ENCODE measurements around the gene NUMBL. TPM values are rescaled to one million over a fixed set of nuclear protein-coding genes. Genes with fewer than 3 reads are reported as not detected.
A peak's percentile ranks its signal among the peaks of the same experiment; 100 is the strongest.

NUMBL gene
- total and polyA plus RNA-seq, 4 donors = 1.1 to 4.6 (median 2.7) TPM

DNA sequence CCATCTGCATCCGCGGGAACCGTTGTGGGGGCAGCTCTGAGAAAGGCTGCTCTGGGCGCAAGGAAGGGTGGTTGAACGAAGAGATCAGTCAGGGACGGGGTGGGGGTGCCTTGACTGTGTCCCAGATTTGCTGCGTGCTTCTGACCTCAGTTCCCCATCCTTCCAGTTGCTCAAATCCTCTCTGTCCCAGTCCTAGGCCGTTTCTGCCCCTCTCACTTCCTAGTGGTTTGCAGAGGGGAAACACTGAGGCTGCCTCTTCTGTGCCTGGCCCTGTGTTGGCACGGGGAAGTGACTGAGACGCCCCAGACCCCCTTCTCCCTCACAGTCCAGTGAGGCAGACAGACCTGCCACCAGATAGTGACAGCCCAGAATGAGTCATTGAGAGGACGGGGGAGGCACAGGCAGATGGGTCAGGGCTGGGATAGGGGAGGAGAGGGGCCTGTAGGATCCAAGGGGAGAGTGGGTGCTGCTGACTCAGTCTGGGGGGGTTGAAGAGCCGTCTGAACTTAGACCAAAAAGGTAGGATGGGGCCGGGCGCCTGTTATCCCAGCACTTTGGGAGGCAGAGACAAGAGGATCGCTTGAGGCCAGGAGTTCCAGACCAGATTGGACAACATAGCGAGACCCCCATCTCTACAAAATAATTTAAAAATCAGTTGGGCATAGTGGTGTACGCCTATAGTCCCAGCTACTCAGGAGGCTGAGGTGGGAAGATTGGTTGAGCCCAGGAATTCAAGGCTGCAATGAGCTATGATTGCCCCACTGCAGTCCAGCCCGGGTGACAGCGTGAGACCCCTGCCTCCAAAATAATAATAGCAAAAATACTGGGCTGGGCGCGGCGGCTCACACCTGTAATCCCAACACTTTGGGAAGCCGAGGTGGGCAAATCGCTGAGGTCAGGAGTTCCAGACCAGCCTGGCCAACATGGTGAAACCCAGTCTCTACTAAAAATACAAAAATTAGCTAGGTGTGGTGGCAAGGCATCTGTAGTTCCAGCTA lies 26.5 kb downstream of the NUMBL start:
- Histone ChIP-seq H3K9ac (ENCODE audit: low read depth in 1 of 2, low read length in 2 of 2) (peak overlapping the region; percentile 35 to 64), H3K9me3 (ENCODE audit: control insufficient read depth in 4 of 4, low read length in 3 of 4) (no peaks in the 10 kb centered on the region), H3K4me3 (ENCODE audit: low read depth in 1 of 3, low read length in 3 of 3) (peak overlapping the region in 2 of 3 donors; percentile 76 to 78), H3K27ac (ENCODE audit: low read depth in 1 of 2, low read length in 2 of 2) (peak overlapping the region; percentile 93), H3K4me1 (ENCODE audit: control insufficient read depth in 4 of 4, insufficient read depth in 4 of 4, low read length in 3 of 4) (peaks cover 0 to 8% (median 5%) of the 10 kb centered on the region in 4 donors), H3K27me3 (ENCODE audit: control insufficient read depth in 4 of 4, insufficient read depth in 4 of 4, low read length in 3 of 4) (no peaks in the 10 kb centered on the region), H3K36me3 (ENCODE audit: control insufficient read depth in 4 of 4, insufficient read depth in 3 of 4, low read depth in 1 of 4, low read length in 3 of 4) (peaks cover 3 to 6% (median 4%) of the 10 kb centered on the region in 4 donors)
- TF ChIP-seq EGR1 (IDR thresholded peaks at IDR 0.05; ENCODE audit: low read depth in 2 of 2) (no peak), YY1 (IDR thresholded peaks at IDR 0.05) (no peak), RAD21 (IDR thresholded peaks at IDR 0.05) (no peak), HNF4G (IDR thresholded peaks at IDR 0.05) (no peak), RXRA (IDR thresholded peaks at IDR 0.05) (no peak), FOXA2 (IDR thresholded peaks at IDR 0.05) (no peak), JUND (IDR thresholded peaks at IDR 0.05) (no peak), GABPA (IDR thresholded peaks at IDR 0.05 in 1 of 2, conservative IDR thresholded peaks at IDR 0.05 in 1 of 2) (no peak)
- TF ChIP-seq, protein P1, sequence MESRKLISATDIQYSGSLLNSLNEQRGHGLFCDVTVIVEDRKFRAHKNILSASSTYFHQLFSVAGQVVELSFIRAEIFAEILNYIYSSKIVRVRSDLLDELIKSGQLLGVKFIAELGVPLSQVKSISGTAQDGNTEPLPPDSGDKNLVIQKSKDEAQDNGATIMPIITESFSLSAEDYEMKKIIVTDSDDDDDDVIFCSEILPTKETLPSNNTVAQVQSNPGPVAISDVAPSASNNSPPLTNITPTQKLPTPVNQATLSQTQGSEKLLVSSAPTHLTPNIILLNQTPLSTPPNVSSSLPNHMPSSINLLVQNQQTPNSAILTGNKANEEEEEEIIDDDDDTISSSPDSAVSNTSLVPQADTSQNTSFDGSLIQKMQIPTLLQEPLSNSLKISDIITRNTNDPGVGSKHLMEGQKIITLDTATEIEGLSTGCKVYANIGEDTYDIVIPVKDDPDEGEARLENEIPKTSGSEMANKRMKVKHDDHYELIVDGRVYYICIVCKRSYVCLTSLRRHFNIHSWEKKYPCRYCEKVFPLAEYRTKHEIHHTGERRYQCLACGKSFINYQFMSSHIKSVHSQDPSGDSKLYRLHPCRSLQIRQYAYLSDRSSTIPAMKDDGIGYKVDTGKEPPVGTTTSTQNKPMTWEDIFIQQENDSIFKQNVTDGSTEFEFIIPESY (IDR thresholded peaks at IDR 0.05) = no peak
- TF ChIP-seq, protein P2, sequence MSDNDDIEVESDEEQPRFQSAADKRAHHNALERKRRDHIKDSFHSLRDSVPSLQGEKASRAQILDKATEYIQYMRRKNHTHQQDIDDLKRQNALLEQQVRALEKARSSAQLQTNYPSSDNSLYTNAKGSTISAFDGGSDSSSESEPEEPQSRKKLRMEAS (IDR thresholded peaks at IDR 0.05) = no peak
- WGBS = 61% methylated on average over 24 of the region's 24 CpGs
- no peak for DNase-seq (ENCODE audit: low spot score)

DNA sequence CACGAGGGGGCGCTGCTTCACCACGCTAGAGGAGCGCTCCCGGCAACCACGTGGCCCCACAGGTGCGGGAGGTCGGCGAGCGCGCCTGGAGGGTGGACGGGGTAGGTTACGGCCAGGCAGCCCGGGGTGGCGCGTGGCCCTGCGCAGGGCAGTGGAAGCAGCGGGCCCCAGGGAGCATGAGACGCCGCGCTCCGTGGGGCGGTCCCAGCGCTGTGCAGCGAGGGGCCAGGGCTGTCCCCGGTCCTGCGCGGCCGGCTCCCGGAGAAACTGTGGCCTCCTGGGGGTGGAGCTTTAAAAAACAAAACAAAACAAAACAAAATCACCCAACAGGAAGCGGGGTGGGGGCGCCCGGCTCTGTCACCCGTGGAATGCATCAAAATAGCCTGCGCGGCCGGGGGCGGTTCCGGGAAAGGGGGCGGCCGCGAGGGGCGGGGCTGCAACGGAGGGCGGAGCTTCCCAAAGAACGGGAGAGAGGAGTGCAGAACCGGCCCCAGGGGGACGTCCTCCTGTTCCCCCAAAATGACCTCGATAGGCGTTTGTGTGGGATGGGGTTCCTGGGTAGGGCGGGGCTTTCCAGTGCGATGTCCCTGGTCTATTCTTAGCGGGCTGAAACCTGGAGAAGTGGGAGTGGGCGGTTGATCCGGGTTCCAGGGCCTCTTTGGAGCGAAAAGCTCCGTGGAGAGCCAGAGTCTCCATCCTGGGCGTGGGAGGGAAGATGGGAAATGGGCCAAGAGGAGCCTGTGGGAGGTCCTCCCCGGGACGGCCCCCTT lies 27.3 kb downstream of the NUMBL start:
- DNase-seq (ENCODE audit: low spot score) = peak; percentile 92
- H3K36me3 ChIP-seq (ENCODE audit: control insufficient read depth in 4 of 4, insufficient read depth in 3 of 4, low read depth in 1 of 4, low read length in 3 of 4) = peaks cover 0 to 4% (median under 1%) of the 10 kb centered on the region in 4 donors
- peak overlapping the region; percentile 53 to 78 (median 76) for H3K4me3 ChIP-seq (ENCODE audit: low read depth in 1 of 3, low read length in 3 of 3)
- TF ChIP-seq HNF4G (IDR thresholded peaks at IDR 0.05) (no peak), YY1 (IDR thresholded peaks at IDR 0.05) (no peak), GABPA (IDR thresholded peaks at IDR 0.05 in 1 of 2, conservative IDR thresholded peaks at IDR 0.05 in 1 of 2) (no peak), HNF4A (conservative IDR thresholded peaks at IDR 0.05) (no peak), SP1 (IDR thresholded peaks at IDR 0.05) (peak; percentile 36), EGR1 (IDR thresholded peaks at IDR 0.05; ENCODE audit: low read depth in 2 of 2) (peak in 1 of 2 donors; percentile 68), NR2F2 (IDR thresholded peaks at IDR 0.05) (peak; percentile 35), RAD21 (IDR thresholded peaks at IDR 0.05) (peak; percentile 92 to 94)
- no peaks in the 10 kb centered on the region for H3K9me3 ChIP-seq (ENCODE audit: control insufficient read depth in 4 of 4, low read length in 3 of 4)
- under 1% methylated on average over 60 of the region's 60 CpGs for WGBS
- H3K9ac ChIP-seq (ENCODE audit: low read depth in 1 of 2, low read length in 2 of 2) = peak overlapping the region; percentile 35 to 64
- H3K27me3 ChIP-seq (ENCODE audit: control insufficient read depth in 4 of 4, insufficient read depth in 4 of 4, low read length in 3 of 4) = no peaks in the 10 kb centered on the region
- peaks cover 0 to 8% (median 5%) of the 10 kb centered on the region in 4 donors for H3K4me1 ChIP-seq (ENCODE audit: control insufficient read depth in 4 of 4, insufficient read depth in 4 of 4, low read length in 3 of 4)
- H3K27ac ChIP-seq (ENCODE audit: low read depth in 1 of 2, low read length in 2 of 2) = peak overlapping the region; percentile 93

DNA sequence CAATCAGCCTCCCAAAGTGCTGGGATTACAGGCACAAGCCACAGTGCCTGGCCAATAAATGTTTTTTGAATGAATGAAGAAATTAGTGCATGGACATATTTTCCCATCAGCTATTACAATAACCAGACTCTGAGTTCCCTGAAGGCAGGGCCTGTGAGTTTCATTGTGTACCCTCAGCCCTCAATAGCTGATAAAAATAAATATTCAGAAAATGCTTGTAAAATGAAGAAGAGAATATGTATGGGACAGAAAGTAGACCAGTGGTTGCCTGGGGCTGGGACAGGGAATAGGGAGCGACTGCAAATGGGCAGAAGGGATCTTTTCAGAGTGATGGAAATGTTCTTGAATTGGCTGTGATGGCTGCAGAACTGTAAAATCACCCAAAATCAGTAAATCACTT lies 28.8 kb downstream of the NUMBL start:
- H3K9ac ChIP-seq (ENCODE audit: low read depth in 1 of 2, low read length in 2 of 2) = no peak overlapping the region
- H3K4me3 ChIP-seq (ENCODE audit: low read depth in 1 of 3, low read length in 3 of 3) = no peak overlapping the region
- DNase-seq (ENCODE audit: low spot score) = no peak
- peaks cover 0 to 8% (median 5%) of the 10 kb centered on the region in 4 donors for H3K4me1 ChIP-seq (ENCODE audit: control insufficient read depth in 4 of 4, insufficient read depth in 4 of 4, low read length in 3 of 4)
- H3K27me3 ChIP-seq (ENCODE audit: control insufficient read depth in 4 of 4, insufficient read depth in 4 of 4, low read length in 3 of 4) = no peaks in the 10 kb centered on the region
- no peaks in the 10 kb centered on the region for H3K9me3 ChIP-seq (ENCODE audit: control insufficient read depth in 4 of 4, low read length in 3 of 4)
- H3K27ac ChIP-seq (ENCODE audit: low read depth in 1 of 2, low read length in 2 of 2) = no peak overlapping the region
- WGBS = 93% methylated on average over 1 of the region's 1 CpG
- no peaks in the 10 kb centered on the region for H3K36me3 ChIP-seq (ENCODE audit: control insufficient read depth in 4 of 4, insufficient read depth in 3 of 4, low read depth in 1 of 4, low read length in 3 of 4)
- no peak for TF ChIP-seq NR2F2 (IDR thresholded peaks at IDR 0.05)
- TF ChIP-seq, protein P3, sequence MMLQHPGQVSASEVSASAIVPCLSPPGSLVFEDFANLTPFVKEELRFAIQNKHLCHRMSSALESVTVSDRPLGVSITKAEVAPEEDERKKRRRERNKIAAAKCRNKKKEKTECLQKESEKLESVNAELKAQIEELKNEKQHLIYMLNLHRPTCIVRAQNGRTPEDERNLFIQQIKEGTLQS (IDR thresholded peaks at IDR 0.05) = no peak
- TF ChIP-seq JUND (IDR thresholded peaks at IDR 0.05) = no peak
- TF ChIP-seq YY1 (IDR thresholded peaks at IDR 0.05) = no peak
- no peak for TF ChIP-seq FOXA1 (IDR thresholded peaks at IDR 0.05)
- TF ChIP-seq RXRA (IDR thresholded peaks at IDR 0.05) = no peak
- no peak for TF ChIP-seq RAD21 (IDR thresholded peaks at IDR 0.05)
- TF ChIP-seq, protein P4, sequence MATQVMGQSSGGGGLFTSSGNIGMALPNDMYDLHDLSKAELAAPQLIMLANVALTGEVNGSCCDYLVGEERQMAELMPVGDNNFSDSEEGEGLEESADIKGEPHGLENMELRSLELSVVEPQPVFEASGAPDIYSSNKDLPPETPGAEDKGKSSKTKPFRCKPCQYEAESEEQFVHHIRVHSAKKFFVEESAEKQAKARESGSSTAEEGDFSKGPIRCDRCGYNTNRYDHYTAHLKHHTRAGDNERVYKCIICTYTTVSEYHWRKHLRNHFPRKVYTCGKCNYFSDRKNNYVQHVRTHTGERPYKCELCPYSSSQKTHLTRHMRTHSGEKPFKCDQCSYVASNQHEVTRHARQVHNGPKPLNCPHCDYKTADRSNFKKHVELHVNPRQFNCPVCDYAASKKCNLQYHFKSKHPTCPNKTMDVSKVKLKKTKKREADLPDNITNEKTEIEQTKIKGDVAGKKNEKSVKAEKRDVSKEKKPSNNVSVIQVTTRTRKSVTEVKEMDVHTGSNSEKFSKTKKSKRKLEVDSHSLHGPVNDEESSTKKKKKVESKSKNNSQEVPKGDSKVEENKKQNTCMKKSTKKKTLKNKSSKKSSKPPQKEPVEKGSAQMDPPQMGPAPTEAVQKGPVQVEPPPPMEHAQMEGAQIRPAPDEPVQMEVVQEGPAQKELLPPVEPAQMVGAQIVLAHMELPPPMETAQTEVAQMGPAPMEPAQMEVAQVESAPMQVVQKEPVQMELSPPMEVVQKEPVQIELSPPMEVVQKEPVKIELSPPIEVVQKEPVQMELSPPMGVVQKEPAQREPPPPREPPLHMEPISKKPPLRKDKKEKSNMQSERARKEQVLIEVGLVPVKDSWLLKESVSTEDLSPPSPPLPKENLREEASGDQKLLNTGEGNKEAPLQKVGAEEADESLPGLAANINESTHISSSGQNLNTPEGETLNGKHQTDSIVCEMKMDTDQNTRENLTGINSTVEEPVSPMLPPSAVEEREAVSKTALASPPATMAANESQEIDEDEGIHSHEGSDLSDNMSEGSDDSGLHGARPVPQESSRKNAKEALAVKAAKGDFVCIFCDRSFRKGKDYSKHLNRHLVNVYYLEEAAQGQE (IDR thresholded peaks at IDR 0.05) = no peak
- no peak for TF ChIP-seq FOXA2 (IDR thresholded peaks at IDR 0.05)

Measured in liver (tissue), 9 donors.